Measurements from ENCODE around the gene PPFIA4.

The PPFIA4 gene

DNA sequence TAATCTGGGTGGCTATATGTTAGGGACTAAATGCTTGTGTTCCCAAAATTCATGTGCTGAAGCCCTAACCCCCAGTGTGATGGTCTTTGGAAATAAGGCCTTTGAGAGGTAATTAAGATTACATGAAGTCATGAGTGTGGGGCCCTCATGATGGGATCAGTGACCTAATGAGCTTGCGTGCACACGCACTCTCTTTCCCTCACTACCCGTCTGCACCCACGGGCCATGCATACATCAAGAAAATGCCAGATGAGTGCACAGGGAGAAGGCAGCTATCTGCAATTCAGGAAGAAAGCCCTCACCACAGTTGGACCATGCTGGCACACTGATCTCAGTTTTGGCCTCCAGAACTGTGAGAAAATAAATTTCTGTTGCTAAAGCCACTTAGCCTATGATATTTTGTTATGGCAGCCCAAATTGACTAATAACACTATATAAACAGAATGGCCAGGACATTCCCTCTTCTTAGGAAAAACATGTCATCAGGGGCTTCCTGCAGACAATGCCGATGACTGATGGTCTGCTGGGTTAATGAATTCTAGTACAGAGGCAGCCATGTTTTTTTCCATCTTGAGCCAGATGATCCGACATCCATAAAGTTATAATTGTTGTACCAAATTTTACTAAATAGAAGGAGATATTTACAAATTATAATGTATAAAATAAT, 77.7 kb downstream of the PPFIA4 start:
- no peak overlapping the region for H3K4me3 ChIP-seq (ENCODE audit: low read depth, low read length)
- TF ChIP-seq, protein P1, sequence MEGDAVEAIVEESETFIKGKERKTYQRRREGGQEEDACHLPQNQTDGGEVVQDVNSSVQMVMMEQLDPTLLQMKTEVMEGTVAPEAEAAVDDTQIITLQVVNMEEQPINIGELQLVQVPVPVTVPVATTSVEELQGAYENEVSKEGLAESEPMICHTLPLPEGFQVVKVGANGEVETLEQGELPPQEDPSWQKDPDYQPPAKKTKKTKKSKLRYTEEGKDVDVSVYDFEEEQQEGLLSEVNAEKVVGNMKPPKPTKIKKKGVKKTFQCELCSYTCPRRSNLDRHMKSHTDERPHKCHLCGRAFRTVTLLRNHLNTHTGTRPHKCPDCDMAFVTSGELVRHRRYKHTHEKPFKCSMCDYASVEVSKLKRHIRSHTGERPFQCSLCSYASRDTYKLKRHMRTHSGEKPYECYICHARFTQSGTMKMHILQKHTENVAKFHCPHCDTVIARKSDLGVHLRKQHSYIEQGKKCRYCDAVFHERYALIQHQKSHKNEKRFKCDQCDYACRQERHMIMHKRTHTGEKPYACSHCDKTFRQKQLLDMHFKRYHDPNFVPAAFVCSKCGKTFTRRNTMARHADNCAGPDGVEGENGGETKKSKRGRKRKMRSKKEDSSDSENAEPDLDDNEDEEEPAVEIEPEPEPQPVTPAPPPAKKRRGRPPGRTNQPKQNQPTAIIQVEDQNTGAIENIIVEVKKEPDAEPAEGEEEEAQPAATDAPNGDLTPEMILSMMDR (IDR thresholded peaks at IDR 0.05; ENCODE audit: low read depth, low read length), result no peak

- H3K4me3 ChIP-seq (ENCODE audit: low read depth, low read length), result no peak overlapping the region
- TF ChIP-seq, protein P1 (IDR thresholded peaks at IDR 0.05; ENCODE audit: low read depth, low read length), result no peak
These were observed 78.6 kb downstream of the PPFIA4 start for GRCh38 chr1:203104789-203105390.

DNA sequence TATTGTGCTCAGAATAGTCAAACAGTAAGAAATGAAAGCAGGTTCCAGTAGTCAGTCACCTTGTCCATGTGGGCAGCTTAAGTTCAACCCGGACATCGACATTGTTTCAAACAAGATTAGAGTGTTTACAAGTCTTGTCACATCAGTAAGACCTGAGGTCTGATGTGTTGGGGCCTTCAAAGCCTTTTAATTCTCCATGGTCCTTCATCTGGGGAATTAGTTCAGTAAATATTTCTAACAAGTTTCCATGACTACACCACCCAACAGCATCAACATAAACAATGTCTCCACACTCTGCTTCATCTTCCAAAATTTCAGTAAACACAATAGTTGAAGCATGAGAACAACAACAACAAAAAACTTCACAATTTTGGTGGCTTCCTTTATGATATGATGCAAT, 86.2 kb downstream of the PPFIA4 start:
- TF ChIP-seq, protein P1 (IDR thresholded peaks at IDR 0.05; ENCODE audit: low read depth, low read length), result no peak
- no peak overlapping the region for H3K4me3 ChIP-seq (ENCODE audit: low read depth, low read length)

- TF ChIP-seq, protein P1 (IDR thresholded peaks at IDR 0.05; ENCODE audit: low read depth, low read length), result no peak
These were observed 87.0 kb downstream of the PPFIA4 start for GRCh38 chr1:203113308-203113707.

GRCh38 chr1:203114202-203114601, 87.9 kb downstream of the PPFIA4 start:
- TF ChIP-seq, protein P1 (IDR thresholded peaks at IDR 0.05; ENCODE audit: low read depth, low read length), result no peak
- no peak overlapping the region for H3K4me3 ChIP-seq (ENCODE audit: low read depth, low read length)

More at GRCh38 chr1:203113308-203113707, 87.0 kb downstream of the PPFIA4 start:
- no peak overlapping the region for H3K4me3 ChIP-seq (ENCODE audit: low read depth, low read length)

DNA sequence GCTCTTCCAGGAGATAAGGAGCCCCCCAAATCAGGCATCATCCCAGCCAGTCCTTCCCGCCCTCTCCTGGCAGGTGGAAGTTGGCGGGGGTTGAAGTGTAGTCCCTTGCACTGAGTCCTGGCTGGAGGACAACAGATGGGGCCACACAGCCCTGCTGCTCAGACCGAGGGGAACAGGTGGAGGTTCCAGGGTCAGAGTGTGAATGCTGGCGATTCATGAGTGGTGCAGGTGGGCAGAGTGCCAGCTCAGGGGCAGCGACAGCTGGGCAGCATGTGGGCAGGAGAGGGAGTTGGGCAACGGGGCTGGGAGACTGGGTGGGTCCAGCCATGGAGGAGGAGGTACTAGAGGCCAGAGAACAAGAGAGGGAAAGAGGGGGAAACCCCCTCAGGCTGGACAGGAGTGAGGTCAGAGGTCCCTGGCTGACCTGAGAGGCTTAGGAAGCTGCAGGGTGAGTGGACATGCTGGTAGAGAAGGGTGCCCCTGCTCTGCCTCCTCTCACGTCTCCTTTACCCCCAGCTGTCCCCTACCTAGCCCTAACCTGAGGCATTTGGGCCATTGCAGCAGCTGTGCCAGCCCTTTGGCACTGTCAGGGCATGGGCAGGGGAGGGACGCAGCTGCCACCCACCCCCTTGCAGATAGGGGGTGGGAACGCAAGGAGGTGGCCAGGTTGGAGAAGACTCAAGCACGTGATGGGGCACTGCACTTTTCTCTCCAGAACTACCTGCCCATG, 90.0 kb downstream of the PPFIA4 start:
- H3K4me3 ChIP-seq (ENCODE audit: low read depth, low read length), result no peak overlapping the region
- TF ChIP-seq, protein P1 (IDR thresholded peaks at IDR 0.05; ENCODE audit: low read depth, low read length), result no peak

Measured in WI38 (cell line).